NOMO-1 treated with DMSO at 0.1 percent for 48 hours (cell line): ENCODE measurements around the gene ITGAX.

ENCODE experiments used
- DNase-seq: peaks from one replicate; lab custom pipeline; 2025; ENCODE audit not compliant: unreplicated experiment; lab: John Stamatoyannopoulos, UW

ITGAX gene

DNA sequence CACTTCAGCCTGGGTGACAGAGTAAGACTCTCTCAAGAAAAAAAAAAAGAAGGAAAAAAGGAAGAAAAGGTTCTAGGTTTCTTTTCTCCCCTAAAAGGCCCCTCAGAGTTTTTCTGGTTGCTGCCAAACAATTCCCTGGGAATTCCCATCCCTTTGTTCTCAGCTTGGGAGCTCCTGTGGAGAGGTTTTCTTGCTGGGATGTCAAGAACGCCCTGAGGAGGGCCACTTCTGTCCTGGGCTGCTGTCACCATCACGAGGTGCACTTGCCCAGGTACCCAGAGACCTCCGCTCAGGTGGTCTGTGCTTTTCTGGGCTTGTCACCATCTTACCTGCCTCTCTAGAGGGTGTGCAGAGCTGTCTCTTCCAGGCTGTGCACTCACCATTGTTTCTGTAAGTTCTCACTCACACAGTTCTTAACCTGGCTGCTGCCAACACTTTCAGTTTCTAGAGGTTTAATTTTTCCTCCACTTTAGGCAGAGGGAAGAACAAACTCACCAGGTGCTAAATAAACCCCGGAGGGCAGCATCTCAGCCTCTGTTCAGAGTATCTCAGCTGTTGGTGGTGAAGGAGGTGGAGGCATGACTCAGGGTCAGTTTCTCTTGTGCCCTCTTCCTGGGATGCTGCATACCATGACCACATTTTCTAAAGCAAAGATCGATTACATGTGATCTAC lies 75.5 kb downstream of the ITGAX start:
- DNase-seq, result no peak
